Measurements from ENCODE around the gene EDAR. TPM values are rescaled to one million over a fixed set of nuclear protein-coding genes. Genes with fewer than 3 reads are reported as not detected.

Gene EDAR
- total RNA-seq, 4 donors from 2014 or later = 0.72 to 7.1 (median 4.2) TPM

DNA sequence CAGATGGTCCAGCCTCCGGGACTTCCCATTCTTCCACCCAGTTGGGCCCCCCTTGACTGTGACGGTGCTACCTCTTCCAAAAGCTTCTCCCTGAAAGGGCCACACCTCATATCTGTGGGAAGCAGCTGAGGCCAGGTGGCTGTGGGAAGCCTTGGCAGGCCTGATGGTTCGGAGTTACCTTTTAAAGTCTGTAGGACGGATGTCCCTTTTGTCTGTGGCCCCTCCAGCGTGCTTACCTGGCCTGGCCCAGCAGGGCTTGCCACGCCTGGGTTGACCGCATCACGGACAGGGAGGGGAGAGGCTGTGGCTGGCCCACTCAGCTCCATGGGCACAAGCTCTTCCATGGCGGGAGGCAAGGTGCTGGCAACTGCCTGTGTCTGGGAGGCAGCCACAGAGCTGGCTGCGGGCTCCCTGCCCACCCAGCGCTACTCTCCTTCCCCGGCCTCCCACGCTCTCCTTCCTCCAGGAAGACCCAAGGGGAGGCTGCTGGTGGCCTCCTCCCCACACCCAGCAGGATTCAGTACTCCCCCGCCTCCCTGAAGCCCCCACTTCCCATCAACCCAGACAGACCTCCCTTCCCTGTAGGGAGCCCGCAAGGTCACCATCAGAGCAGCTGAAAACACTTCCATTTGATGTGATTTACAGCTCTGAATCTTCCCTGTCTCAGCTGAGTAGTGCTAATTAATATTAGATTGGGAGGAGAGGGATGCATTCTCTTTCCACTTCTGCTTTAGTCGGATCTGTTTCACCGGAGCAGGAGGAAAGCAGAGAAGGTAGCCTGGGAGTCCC lies 52.8 kb downstream of the EDAR start:
- TF ChIP-seq POLR2A (IDR thresholded peaks at IDR 0.05) = no peak
- 75 to 80% methylated on average over 16 to 17 of the region's 17 CpGs for WGBS, 2 donors
- H3K4me3 ChIP-seq (ENCODE audit: low read depth, poor library complexity, severe bottlenecking) = no peak overlapping the region
- intact Hi-C loops (cut with DNase I; ENCODE audit: low total_unique reads) = no loop called here
- no peak for DNase-seq (ENCODE audit: low spot score in 2 of 2)

DNA sequence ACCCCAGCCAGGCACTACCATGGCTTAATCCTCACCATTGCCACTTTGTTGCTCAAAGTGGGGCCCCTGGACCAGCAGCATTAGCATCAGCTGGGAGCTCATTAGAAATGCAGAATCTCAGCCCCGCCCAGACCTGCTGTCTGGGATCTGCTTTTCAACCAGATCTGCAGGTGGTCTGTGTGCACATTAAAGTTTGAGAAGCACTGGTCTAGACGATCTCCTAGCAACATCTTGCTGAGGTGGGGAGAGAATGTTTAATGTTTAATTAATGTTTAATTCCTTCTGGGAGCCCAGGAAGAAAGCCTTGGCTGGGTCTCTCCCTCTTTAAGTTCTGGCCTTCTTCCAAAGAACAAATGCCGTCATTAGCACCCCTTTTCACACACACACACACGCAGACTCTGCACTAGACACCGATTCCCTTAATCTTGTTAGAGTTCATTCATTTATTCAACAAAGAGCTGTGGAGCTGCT lies 53.7 kb downstream of the EDAR start:
- intact Hi-C loops (cut with DNase I; ENCODE audit: low total_unique reads) = no loop called here
- no peak for TF ChIP-seq POLR2A (IDR thresholded peaks at IDR 0.05)
- TF ChIP-seq, protein P1, sequence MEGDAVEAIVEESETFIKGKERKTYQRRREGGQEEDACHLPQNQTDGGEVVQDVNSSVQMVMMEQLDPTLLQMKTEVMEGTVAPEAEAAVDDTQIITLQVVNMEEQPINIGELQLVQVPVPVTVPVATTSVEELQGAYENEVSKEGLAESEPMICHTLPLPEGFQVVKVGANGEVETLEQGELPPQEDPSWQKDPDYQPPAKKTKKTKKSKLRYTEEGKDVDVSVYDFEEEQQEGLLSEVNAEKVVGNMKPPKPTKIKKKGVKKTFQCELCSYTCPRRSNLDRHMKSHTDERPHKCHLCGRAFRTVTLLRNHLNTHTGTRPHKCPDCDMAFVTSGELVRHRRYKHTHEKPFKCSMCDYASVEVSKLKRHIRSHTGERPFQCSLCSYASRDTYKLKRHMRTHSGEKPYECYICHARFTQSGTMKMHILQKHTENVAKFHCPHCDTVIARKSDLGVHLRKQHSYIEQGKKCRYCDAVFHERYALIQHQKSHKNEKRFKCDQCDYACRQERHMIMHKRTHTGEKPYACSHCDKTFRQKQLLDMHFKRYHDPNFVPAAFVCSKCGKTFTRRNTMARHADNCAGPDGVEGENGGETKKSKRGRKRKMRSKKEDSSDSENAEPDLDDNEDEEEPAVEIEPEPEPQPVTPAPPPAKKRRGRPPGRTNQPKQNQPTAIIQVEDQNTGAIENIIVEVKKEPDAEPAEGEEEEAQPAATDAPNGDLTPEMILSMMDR (IDR thresholded peaks at IDR 0.05) = no peak
- no peak for DNase-seq (ENCODE audit: low spot score in 2 of 2)
- WGBS, 2 donors = 74 to 80% methylated on average over 5 of the region's 5 CpGs
- no peak overlapping the region for H3K4me3 ChIP-seq (ENCODE audit: low read depth, poor library complexity, severe bottlenecking)

DNA sequence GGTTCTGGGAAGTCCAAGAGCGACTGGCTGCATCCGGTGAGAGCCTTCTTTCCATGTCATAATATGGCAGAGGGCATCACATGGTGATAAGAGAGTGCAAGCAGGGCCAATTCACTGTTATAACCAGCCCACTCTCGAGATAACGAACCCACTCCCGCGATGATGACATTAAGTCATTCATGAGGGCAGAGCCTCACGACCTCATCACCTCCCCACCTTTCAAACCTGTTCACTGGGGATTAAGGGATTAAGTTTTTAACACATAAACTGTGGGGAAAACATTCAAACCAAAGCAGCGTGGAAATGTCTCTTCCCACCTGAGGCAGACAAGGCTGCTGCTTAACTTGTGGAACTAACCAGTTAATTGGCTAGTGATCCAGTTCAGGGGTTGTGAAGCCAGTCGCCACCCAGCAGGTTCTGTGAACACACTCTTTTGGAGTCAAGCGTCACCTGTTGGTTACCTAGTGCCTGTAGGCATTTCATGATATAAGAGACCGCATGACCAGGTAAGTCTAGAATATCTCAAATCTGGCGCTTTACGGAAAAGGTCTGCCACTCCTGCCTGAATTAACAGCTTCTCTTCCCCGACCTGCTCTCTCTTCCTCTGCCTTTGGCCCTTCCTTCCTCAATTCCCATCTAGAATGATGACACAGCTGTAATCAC lies 54.3 kb downstream of the EDAR start:
- intact Hi-C loops (cut with DNase I; ENCODE audit: low total_unique reads) = no loop called here
- WGBS, 2 donors = 68 to 70% methylated on average over 14 of the region's 14 CpGs
- no peak for DNase-seq (ENCODE audit: low spot score in 2 of 2)
- TF ChIP-seq, protein P1 (IDR thresholded peaks at IDR 0.05) = no peak
- TF ChIP-seq POLR2A (IDR thresholded peaks at IDR 0.05) = no peak
- H3K4me3 ChIP-seq (ENCODE audit: low read depth, poor library complexity, severe bottlenecking) = no peak overlapping the region

DNA sequence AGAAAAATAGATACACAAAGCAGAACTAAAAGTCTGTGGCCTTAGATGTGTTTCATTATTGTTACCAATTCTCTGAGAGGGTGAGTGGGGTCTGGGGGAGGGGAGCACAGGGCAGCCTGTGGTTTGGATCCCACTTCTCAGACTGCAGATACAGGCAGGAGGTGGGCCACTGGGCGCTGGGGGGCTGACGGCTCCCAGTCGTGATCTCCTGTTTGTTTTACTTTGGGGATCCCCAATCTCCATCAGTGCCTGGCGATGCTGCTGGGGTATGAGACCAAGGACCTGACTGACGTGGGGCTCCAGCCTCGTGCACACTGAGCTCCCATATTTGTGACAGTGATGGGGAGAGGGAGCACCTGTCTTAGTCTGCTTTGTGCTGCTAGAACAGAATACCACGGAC lies 54.9 kb downstream of the EDAR start:
- 55 to 69% methylated on average over 7 of the region's 7 CpGs for WGBS, 2 donors
- no peak overlapping the region for H3K4me3 ChIP-seq (ENCODE audit: low read depth, poor library complexity, severe bottlenecking)
- intact Hi-C loops (cut with DNase I; ENCODE audit: low total_unique reads) = no loop called here
- no peak for TF ChIP-seq POLR2A (IDR thresholded peaks at IDR 0.05)
- TF ChIP-seq, protein P1 (IDR thresholded peaks at IDR 0.05) = no peak
- DNase-seq (ENCODE audit: low spot score in 2 of 2) = no peak

DNA sequence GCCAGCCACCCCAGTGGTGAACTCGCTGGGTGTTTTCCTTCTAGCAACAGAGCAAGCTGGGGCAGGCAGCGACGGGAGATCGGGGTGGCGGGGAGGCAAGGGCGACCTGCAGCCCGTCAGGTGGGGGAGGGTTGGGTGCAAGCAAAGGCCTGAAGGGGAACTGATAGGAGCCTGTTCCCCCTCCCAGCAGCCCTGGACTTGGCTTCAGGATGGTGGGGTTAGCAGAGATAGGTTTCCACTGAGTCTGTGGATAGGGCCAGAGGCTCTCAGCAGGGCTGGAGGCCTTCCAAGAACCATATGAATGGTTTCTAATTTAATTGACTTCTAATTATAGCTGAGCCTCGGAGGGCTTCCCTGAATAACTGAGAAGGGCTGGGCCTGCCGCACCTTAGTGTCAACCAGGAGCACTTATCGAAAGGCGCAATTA lies 55.3 kb downstream of the EDAR start:
- intact Hi-C loops (cut with DNase I; ENCODE audit: low total_unique reads) = no loop called here
- H3K4me3 ChIP-seq (ENCODE audit: low read depth, poor library complexity, severe bottlenecking) = no peak overlapping the region
- WGBS, 2 donors = 49 to 62% methylated on average over 11 of the region's 11 CpGs
- no peak for DNase-seq (ENCODE audit: low spot score in 2 of 2)
- TF ChIP-seq POLR2A (IDR thresholded peaks at IDR 0.05) = no peak
- TF ChIP-seq, protein P1 (IDR thresholded peaks at IDR 0.05) = no peak

DNA sequence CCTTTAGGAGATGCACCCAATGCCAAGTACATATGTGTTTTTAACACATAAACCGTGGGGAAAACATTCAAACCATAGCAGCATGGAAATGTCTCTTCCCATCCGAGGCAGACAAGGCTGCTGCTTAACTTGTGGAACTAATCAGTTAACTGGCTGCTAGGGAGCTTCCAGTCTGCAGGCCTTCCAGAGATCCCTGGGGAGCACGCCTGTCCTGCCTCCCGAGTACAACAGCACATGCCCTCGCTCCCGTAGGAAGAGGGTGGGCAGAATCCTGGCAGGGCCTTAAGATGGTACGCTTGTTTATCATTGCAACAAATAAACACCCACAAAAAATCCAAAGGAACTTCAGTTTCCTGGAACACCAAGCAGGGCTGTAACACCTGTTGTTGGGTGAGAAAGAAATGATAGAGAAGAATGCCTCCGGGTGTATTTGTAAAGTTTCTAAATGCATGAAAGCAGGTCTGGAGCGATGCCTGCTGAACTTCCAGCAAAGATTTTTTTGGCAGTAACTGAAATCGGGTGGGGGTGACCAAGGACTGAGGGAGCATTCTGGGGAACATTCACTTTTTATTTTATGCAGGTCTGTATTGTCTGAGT lies 56.2 kb downstream of the EDAR start:
- DNase-seq (ENCODE audit: low spot score in 2 of 2) = no peak
- WGBS, 2 donors = 40 to 42% methylated on average over 10 of the region's 10 CpGs
- intact Hi-C loops (cut with DNase I; ENCODE audit: low total_unique reads) = no loop called here
- H3K4me3 ChIP-seq (ENCODE audit: low read depth, poor library complexity, severe bottlenecking) = no peak overlapping the region
- TF ChIP-seq, protein P1 (IDR thresholded peaks at IDR 0.05) = no peak
- TF ChIP-seq POLR2A (IDR thresholded peaks at IDR 0.05) = no peak
